GM21529 (cell line): Measurements from ENCODE around the gene VAPB.

Source experiments
- ATAC-seq: cut with Tn5 transposase; IDR thresholded peaks from one replicate; pipeline ENCODE4 v1.9.1; 2021; ENCODE audit not compliant: unreplicated experiment

VAPB gene

DNA sequence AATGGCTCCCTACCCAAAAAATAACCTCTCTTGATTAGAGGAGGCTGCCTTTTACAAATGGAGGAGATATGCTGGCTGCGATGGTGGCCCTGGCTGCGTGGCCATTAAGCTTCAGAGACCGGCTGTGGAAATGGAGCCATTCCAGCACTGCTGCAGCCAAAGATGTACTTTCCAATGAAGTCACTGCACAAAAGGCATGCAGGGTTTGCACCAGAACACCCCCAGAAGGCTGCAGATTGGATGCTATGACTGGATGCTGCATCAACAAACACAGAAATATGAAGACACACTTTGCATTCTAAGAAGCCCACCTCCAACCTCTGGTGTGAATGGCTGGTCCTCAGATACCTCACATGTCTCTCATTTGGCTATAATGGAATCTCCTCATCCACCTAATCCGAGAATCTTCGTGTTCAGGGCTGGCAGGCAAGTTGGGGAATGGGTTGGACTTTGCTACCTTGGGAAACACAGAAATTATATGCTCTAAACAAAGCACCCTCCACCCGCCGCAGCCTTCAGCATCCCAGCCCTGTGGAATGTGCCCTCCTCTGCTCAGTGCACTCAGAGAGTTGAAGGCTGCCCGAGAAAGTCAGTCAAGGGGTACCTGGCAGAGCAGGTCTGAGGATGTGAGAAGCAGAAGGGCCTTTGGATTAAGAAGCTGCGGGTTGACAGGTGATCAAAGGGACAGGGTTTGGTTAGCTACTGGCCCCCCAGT is 90.9 kb downstream of the VAPB start:
- ATAC-seq: no peak

DNA sequence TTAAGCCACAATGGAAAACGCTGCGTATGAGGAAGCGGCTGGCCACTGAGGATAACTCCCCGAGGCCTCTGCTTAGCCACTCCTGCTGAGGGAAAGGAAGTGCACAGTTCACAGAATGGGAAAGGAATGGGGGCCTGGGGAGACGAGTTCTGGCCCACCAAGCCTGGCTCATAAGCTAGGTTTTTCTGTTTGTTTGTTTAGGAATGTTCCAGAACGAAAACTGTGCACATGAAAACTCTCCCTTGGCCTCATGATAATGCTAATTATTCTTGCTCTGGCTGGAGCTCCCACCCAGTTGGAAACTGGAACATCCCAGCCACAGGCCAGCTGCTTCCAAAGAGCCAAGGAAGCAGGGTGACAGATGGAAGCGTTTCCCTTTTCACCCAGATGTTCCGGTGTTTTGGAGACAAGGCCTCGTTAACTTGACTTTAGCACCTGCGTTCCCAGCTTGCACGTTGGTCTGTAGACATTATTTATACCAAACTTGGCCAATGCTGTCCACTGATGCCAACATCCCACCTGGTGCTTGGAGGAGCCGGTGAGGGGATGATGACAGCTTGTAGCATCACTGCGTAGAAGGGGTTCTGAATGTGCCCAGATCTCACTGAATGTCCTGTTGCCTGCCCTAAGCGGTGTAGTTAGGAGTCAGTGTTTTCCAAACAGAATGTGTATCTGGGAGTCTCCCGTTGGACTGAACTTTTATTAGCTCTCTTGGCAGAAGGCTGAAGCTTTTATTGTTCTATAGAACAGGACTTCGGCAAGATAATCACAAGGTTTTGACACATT is 91.7 kb downstream of the VAPB start:
- no peak for ATAC-seq

DNA sequence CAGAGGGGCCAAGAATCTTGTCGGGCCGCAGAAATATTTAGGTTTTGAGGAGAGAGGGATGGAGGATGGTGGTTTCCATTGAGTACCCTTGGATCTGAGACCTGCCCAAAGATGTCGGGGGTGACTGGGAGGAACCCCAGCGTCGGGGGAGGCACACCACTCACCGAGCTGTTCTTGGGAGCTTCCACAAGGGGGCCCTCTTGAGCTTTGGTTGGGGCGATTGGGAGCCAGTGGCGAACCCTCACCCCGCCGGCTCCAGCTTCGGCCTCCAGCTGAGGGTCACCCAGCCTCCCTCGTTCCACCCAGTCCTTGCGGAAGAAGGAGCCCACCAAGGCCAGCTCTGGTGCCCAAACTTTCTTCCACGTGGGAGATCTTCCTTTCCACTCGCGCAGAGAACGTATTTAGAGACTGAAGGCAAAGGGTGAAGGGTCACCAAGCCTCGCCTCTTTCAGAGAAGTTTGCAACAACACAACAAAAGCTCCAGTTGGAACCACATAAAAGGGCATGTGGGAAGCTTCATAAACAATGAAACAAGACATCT is 92.5 kb downstream of the VAPB start:
- no peak for ATAC-seq

DNA sequence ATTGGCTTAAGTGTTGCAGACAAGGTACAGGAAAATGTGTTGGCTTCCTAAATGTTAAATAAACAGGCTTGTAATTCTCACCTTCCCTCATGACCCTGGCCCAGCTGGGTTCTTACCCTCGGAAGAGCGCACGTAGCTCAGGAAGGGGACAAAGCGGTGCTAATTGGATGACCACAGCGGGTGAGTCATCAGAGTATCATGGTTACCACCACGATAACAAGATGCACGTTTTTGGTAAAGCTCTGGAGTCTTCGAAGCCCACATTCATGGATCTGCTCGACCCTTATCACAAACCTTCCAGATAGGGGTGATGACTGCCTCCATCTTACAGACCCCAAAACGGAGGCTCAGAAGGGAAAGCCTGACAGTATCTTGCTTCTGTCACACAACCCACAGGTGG is 93.4 kb downstream of the VAPB start:
- ATAC-seq: no peak

DNA sequence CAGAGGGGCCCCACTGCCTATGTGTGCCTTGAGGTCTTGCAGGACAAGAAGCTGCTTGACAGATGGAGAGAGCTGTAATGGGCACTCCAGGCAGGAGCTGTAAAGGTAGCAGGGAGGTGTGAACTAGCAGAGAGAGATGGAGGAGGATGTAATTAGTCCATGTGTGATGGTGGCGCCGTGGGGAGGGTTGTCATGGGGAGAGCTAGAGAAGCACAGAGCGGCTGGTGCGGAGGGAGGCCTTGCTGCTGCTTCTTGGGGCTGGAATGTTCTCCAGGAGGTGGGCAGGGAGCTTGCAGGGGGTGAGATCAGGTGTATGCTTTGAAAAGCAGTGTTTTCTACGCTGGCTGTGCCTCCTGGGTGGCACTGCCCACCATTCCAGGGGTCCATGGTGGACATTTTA is 94.0 kb downstream of the VAPB start:
- no peak for ATAC-seq

DNA sequence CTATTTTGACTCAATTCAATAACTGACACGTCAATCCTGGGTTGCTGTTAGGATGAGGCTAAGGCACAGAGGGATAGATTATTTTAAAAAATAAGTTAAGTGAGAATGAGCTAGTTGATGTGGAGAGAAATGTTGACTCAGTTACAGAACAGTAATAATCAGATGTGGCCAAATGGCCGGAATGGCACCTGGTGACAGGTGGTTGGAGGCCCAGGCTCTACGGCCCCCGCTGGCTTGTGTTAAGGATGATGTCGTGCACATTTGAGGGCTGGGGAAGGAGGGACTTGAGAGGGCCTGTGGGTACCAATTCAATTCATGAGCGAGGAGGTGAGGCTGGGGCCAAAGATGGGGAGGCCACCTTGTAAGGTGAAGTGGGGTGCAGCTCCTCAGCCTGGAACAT is 94.4 kb downstream of the VAPB start:
- no peak for ATAC-seq

DNA sequence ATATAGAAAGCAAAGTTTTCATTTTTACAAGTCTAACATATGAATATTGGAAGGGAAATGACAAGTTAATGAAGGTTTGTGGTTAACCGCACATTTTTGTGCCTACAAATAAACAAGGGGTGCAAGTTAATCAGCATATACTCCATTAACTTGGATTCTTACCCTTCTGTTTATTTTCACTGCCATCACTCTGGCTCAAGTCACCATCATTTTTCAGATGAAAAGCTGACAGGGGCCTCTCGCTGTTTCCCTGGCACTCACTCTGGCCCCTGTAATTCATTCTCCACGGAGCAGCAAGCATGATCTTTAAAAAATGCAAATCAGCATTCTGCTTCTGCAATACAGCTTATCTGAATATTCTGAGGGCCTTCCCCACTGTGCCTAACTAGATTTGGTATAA is 96.4 kb downstream of the VAPB start:
- no peak for ATAC-seq

DNA sequence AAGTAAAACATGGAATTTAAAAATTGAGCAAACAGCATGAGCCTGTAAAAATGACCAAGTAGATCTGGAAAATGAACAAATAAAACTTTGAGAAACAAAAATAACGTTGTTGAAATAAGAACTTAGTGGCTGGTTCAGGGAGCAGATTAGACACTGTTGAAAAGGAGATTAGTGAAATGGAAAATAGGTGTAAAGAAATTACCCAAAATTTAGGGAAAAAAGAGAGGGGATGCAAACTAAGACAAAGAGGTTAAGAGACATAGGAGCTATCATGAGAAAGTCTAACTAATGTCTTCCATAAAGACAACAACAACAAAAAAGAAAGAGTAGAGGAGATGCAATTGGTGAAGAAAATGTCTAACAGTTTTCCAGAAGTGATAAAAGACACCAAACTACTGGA is 97.2 kb downstream of the VAPB start:
- ATAC-seq: no peak

DNA sequence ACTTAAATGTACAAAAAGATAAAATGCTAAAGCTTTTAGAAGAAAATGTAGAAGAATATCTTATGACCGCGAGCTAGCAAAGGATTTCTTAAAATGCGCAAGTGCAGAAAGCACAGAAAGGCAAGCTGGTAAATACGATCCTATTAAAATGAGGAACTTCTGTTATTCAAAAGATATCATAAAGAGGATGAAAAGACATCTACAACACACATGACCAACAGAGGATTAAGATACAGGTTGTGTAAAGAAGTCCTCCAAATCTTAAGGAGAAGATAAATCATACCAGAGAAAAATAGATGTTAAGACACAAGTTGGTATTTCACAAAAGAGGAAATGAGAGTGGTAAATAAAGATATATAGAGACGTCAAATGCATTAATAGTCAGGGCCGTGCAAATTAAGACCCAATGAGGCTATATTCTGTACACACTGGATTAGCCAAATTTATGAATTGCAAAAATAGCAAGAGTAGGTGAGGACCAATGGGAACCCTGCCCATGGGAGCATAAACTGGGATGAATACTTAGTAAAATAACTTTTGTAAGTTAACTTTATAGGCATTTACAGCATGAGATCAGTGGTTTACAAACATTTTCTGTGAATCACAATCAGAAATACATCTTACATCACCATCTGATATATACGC is 103.2 kb downstream of the VAPB start:
- ATAC-seq: no peak

DNA sequence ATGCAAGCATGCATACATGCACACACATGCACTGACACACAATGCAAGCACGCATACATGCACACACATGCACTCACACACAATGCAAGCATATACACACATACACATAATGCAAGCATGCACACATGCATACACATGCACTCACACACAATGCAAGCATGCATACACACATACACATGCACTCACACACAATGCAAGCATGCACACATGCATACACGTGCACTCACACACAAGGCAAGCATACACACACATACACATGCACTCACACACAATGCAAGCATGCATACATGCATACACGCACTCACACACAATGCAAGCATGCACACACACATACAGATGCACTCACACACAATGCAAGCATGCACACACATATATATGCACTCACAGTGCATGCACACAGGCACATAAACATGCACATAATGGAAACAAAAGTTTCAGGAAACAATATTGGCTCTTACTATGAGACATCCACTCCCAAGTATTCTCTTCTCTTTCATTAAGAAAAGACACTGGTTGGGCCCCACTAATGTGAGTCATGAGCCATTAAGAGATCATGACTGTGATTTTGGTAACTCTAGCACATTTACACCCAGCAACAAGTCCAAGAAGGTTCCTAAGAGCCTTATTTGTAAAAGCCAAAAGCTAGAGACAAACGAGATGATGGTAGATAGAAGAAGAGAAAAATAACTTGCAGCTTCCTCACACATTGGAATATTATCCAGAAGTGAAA is 103.9 kb downstream of the VAPB start:
- ATAC-seq: no peak

DNA sequence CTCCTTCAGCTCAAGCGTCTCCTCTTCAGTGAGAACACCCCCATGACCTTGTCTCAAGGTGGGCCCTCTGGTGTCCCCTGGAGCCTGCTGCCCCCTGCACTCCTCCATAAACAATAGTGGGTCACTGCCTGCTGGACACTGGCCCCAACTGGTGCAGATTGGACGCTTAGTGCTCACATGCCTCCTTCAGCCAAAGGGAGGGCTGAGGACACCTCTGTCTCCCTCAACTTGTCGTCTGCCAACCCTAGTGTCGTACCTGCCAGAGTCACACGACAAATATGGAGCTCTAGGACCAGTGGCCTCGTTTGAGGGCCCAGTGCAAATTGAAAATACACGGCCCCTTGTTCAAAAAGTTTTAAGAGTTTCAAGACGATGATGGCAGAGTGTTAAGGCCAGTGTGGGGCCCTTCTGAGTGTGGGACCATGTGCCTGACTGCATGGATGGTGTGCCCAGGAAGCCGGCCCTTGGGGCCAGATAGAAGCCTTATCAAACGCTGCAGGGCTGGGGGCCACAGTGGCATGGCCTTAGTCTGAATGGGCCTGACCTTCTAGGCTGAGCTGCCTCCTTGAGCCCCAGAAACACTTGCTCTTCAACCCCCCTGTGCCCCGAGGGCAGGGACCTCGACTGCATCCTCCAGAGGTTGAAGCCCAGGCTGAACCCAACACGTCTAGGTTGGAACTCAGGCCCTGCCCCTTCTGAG is 106.0 kb downstream of the VAPB start:
- no peak for ATAC-seq

DNA sequence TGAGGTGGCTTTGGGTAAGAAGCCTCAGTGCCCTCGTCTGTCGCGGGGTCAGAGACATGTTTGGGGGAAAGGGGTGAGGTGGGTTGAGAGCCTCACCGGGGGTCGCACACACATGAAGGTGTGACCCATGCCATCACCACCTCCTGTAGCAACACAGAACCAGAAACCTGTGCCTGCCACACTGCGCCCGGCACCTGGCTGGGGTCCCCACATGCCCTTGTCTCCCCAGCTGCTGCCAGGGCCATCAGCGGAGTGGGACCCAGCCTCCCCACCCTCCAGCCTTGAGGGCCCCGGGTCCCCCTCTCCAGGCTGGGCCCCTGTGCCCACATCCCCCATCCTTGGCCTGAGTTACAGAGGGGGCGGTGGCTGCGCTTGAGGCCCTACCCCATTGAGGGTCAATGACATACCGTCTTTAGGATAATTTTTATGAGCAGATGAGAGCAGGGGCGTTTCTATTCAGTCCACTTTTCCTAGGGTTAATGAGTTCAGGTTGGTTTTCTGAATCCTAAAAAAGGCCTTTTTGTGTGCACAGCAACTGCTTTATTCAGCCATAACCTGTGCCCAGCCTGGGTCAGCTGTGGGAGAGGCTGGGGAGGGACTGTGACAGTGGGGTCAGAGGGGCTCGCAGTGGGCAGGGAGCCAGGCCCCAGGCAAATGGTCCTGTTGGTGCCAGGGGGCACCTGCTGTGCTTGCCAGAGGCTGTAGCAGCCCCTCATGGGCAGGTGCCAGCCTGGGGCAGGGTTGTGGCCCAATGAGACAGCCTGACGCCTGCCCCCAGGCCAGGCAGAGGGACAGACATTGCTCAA is 106.8 kb downstream of the VAPB start:
- no peak for ATAC-seq

DNA sequence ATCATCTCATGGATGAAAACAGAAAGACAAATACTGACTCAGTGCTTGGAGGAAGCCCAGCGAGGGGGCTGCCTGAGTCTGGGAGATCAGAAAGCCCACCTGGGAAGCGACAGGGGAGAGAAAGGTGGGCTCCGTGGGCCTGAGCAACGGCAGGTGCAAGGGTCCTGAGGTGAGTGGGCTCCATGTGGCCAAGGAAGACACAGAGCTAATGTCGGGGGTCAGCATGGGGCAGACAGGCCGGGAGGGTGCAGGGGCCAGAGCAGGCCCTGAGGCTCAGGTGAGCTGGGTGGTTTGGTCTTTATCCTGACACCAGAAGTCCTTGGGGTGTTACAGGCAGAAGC is 107.4 kb downstream of the VAPB start:
- no peak for ATAC-seq

DNA sequence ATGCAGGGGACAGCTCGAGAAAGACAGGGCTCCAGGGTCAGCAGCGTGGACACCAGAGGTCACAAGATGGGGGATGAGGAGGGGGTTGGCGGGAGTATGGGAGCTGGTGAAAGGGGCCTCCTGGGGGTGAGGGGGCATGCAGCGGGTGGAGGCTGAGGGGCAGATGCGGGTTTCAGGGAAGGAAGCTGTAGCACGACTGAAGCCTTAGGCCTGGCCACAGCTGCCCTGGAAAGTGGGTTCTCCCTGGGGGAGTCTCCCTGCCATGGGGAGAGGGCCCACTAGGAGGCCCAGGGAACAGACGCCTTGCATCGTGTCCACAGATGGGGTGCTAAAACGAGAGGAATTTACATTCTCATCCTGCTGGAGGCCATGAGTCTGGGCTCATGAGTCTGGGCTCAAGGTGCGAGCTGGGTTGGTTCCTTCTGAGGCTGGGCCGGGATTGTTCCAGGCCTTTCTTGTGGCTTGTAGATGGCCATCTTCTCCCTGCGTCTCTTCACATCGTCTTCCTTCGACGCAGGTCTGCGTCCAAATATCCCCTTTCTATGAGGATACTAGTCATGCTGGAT is 108.1 kb downstream of the VAPB start:
- ATAC-seq: no peak

DNA sequence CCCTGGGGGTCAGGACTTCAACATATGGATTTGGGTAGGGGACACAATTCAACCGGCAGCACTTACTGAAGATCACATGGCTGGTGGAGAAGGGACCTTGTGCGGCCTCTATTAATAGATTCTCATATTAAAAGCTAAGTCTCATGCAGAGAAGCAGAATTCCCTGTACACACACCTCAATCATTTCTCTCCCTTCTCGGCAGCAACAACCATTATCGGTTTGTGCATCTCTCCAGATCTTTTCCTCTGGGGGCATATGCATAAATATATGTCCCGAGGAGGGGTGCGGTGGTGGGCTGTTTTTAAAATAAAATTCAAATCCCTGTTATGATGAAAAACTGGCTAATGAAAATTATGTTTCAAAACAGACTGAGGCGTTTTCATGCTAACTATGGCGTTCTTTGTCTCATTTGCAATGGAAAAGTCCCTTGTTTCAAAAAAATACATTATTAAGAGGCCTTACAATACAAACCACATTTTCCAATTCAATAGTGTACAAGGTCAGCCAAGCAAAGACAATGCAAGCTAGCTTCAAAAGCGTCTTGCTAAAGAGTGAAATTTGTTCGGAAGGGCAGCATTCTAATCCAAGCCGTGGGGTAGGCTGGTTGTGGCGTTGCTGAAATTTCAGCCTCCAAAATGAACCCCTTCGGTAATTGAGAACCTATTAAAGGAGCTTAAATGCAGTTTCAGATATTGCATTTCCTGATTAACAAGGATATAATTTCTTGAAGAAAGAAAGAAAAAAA is 108.9 kb downstream of the VAPB start:
- no peak for ATAC-seq

DNA sequence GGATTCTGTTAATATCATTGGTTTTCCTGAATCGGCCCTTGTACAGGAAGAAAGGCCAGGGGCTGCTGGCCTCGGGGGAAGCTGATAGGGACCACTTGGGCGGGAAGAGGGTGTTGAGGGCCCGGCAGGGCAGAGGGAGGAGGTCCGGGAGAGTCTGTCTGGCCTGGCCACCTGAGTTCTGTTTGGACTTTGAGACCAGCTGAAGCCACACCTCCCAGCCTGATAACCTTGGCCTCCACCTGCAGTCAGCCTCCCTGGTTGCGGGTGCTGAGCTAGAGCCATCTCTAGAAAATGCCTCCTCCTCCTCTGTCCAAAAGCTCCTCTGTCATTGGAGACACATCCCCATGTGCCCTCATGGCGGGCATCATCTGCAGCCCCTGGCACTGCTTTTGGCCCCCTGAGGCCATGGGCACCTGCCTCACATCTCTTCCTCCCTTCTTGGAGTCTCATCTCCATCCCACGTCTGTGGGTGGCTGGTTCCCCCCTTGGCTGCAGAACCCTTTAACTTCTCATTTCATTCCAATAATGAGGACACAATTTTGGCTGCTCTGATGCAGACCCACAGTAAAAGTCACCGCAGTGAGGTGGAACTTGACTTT is 109.5 kb downstream of the VAPB start:
- ATAC-seq: no peak

DNA sequence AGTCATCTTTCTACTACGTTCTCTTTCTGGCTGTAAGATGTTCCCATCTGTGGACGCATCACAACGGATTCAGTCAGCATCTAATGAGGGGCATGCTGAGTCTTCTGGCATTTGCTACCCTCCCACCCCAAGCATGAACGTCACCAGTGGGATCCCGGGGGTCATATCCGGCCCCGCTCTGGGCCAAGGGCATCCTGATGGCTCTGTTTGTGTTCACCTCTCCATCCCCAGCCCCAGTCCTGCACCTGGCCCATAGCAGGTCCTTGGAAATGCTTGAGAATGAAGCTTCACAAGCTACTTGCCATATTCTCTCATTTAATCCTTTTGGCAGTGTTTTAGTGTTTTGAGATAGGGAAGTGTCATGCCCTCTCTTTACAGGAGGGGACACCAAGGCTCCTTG is 111.2 kb downstream of the VAPB start:
- no peak for ATAC-seq
